Measurements from ENCODE around the gene BABAM2. TPM values are rescaled to one million over a fixed set of nuclear protein-coding genes. Genes with fewer than 3 reads are reported as not detected.
"Not testable (repeated sequence)": the region's sequence is repeated elsewhere in the genome, so short reads cannot be mapped to it uniquely, and the experiment has no call there.

The BABAM2 gene
- total RNA-seq, 4 donors from 2014 or later: 24.3 to 46.1 (median 44.5) TPM

- H3K9me3 ChIP-seq: no peaks in the 10 kb centered on the region
- DNase-seq (ENCODE audit: low spot score in 2 of 2): no peak
- no peaks in the 10 kb centered on the region for H3K27me3 ChIP-seq
- peak overlapping the region in 1 of 4 donors; percentile 55 for H3K27ac ChIP-seq
- no peaks in the 10 kb centered on the region for H3K36me3 ChIP-seq
- H3K4me1 ChIP-seq: peaks cover 0 to 15% (median 3%) of the 10 kb centered on the region in 4 donors
- no peak overlapping the region for H3K4me3 ChIP-seq
- WGBS, 2 donors: 80 to 81% methylated on average over 18 to 19 of the region's 19 CpGs
- no peak for TF ChIP-seq CTCF (IDR thresholded peaks at IDR 0.05)
- no peak for TF ChIP-seq POLR2A (IDR thresholded peaks at IDR 0.05)
- no peak for TF ChIP-seq EP300 (IDR thresholded peaks at IDR 0.05)
Measured at GRCh38 chr2:28367667-28368356, 477.3 kb downstream of the BABAM2 start.

- WGBS, 2 donors: 88 to 92% methylated on average over 9 of the region's 9 CpGs
- H3K4me1 ChIP-seq: peaks cover 0 to 15% (median 3%) of the 10 kb centered on the region in 4 donors
- H3K4me3 ChIP-seq: no peak overlapping the region
- no peak for DNase-seq (ENCODE audit: low spot score in 2 of 2)
- no peak for TF ChIP-seq CTCF (IDR thresholded peaks at IDR 0.05)
- no peak for TF ChIP-seq POLR2A (IDR thresholded peaks at IDR 0.05)
- no peak for TF ChIP-seq EP300 (IDR thresholded peaks at IDR 0.05)
- no peak overlapping the region for H3K27ac ChIP-seq
- no peaks in the 10 kb centered on the region for H3K27me3 ChIP-seq
- no peaks in the 10 kb centered on the region for H3K9me3 ChIP-seq
- H3K36me3 ChIP-seq: no peaks in the 10 kb centered on the region
Measured at GRCh38 chr2:28368357-28368798, 477.8 kb downstream of the BABAM2 start.

GRCh38 chr2:28369358-28369757 is 478.8 kb downstream of the BABAM2 start:
- no peaks in the 10 kb centered on the region for H3K27me3 ChIP-seq
- H3K4me1 ChIP-seq: peaks cover 0 to 15% (median 3%) of the 10 kb centered on the region in 4 donors
- H3K36me3 ChIP-seq: no peaks in the 10 kb centered on the region
- WGBS, 2 donors: 67 to 71% methylated on average over 5 of the region's 5 CpGs
- no peaks in the 10 kb centered on the region for H3K9me3 ChIP-seq
- no peak overlapping the region for H3K4me3 ChIP-seq
- DNase-seq (ENCODE audit: low spot score in 2 of 2): no peak
- no peak overlapping the region for H3K27ac ChIP-seq
- TF ChIP-seq CTCF (IDR thresholded peaks at IDR 0.05) (no peak), POLR2A (IDR thresholded peaks at IDR 0.05) (no peak)

GRCh38 chr2:28370354-28370753 is 479.8 kb downstream of the BABAM2 start:
- H3K9me3 ChIP-seq: no peaks in the 10 kb centered on the region
- no peak for DNase-seq (ENCODE audit: low spot score in 2 of 2)
- H3K27ac ChIP-seq: no peak overlapping the region
- H3K4me1 ChIP-seq: peaks cover 0 to 15% (median 3%) of the 10 kb centered on the region in 4 donors
- no peak overlapping the region for H3K4me3 ChIP-seq
- no peak for TF ChIP-seq POLR2A (IDR thresholded peaks at IDR 0.05)
- no peak for TF ChIP-seq EP300 (IDR thresholded peaks at IDR 0.05)
- TF ChIP-seq CTCF (IDR thresholded peaks at IDR 0.05): no peak
- H3K27me3 ChIP-seq: no peaks in the 10 kb centered on the region
- 83 to 93% methylated on average over 3 of the region's 3 CpGs for whole genome bisulfite sequencing, 2 donors
- no peaks in the 10 kb centered on the region for H3K36me3 ChIP-seq

- H3K27me3 ChIP-seq; H3K27ac ChIP-seq; H3K4me3 ChIP-seq; H3K36me3 ChIP-seq; H3K9me3 ChIP-seq; DNase-seq (ENCODE audit: low spot score in 2 of 2); H3K4me1 ChIP-seq: not testable (repeated sequence)
- WGBS, 2 donors: 79 to 80% methylated on average over 4 of the region's 4 CpGs
Measured at GRCh38 chr2:28371728-28372127, 481.2 kb downstream of the BABAM2 start.
